ENCODE measurements around the gene MYH10. TPM values are rescaled to one million over a fixed set of nuclear protein-coding genes. Genes with fewer than 3 reads are reported as not detected.
A peak's percentile ranks its signal among the peaks of the same experiment; 100 is the strongest.

MYH10 gene
- total RNA-seq, 6 donors from 2014 or later = 73.3 to 246 (median 99.6) TPM

DNA sequence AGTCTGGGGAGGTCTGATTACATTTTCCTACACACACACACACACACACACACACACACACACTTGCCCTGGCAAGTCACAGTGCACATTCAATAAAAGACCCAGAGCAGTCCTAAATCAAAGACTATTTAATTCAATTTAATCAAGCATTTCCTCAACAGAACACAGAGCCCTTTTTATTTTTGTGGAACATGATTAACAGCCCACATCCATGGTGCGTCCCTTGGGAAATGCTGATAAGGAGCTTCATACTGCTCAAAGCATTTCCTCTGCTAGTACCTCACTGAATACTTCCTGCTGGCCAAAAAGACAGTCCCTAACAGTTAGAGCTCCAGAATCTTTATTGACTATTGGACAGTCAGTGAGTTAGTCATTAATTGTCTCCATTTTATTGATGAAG is 43.1 kb upstream of the MYH10 start:
- H3K4me3 ChIP-seq = no peak overlapping the region
- no peaks in the 10 kb centered on the region for H3K9me3 ChIP-seq
- H3K27ac ChIP-seq = peak overlapping the region in 3 of 4 donors; percentile 45 to 72 (median 56)
- no peaks in the 10 kb centered on the region for H3K36me3 ChIP-seq
- TF ChIP-seq POLR2A (IDR thresholded peaks at IDR 0.05) (no peak), EP300 (IDR thresholded peaks at IDR 0.05) (no peak), POLR2AphosphoS5 (IDR thresholded peaks at IDR 0.05) (no peak), CTCF (IDR thresholded peaks at IDR 0.05) (no peak)
- DNase-seq (no peak), ATAC-seq (ENCODE audit: low FRiP score in 2 of 2) (peak; percentile 45 to 77)
- peaks cover 0 to 13% (median 4%) of the 10 kb centered on the region in 4 donors for H3K4me1 ChIP-seq
- WGBS, 2 donors = 47 to 70% methylated on average over 1 of the region's 1 CpG
- H3K27me3 ChIP-seq = no peaks in the 10 kb centered on the region

DNA sequence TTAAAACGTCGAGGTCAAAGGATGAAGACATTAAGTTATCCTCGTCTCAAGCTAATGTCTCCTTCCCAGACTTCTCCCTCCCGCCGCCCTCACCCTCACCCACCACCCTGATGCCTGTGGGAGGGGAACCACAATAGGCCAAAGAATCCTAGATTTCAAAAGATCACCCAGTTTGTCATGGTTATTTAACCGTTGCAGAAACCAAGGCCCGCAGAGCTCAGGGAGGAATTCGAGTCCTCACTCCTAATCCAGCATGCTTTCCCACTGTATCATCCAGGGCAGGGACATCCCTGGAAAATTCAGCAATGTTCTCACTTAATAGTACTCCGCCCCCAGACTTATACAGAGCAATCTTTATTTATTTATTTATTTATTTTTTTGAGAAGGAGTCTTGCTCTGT is 41.8 kb upstream of the MYH10 start:
- Histone ChIP-seq H3K4me3 (no peak overlapping the region), H3K4me1 (peaks cover 0 to 13% (median 4%) of the 10 kb centered on the region in 4 donors), H3K27me3 (no peaks in the 10 kb centered on the region), H3K27ac (peak overlapping the region in 1 of 4 donors; percentile 19), H3K36me3 (no peaks in the 10 kb centered on the region), H3K9me3 (no peaks in the 10 kb centered on the region)
- no peak for ATAC-seq (ENCODE audit: low FRiP score in 2 of 2)
- WGBS, 2 donors = 93 to 94% methylated on average over 9 of the region's 9 CpGs
- no peak for TF ChIP-seq CTCF (IDR thresholded peaks at IDR 0.05)
- no peak for TF ChIP-seq EP300 (IDR thresholded peaks at IDR 0.05)
- DNase-seq = no peak

- Histone ChIP-seq H3K27me3 (no peaks in the 10 kb centered on the region), H3K36me3 (no peaks in the 10 kb centered on the region), H3K4me1 (peaks cover 0 to 13% (median 4%) of the 10 kb centered on the region in 4 donors), H3K27ac (no peak overlapping the region), H3K9me3 (no peaks in the 10 kb centered on the region), H3K4me3 (no peak overlapping the region)
- no peak for DNase-seq
- no peak for ATAC-seq (ENCODE audit: low FRiP score in 2 of 2)
- TF ChIP-seq EP300 (IDR thresholded peaks at IDR 0.05) (no peak), POLR2AphosphoS5 (IDR thresholded peaks at IDR 0.05) (no peak), POLR2A (IDR thresholded peaks at IDR 0.05) (no peak), CTCF (IDR thresholded peaks at IDR 0.05) (no peak)
- 46 to 50% methylated on average over 4 of the region's 4 CpGs for WGBS, 2 donors
Measured at GRCh38 chr17:8670421-8670820, 39.9 kb upstream of the MYH10 start.

- Histone ChIP-seq H3K9me3 (no peaks in the 10 kb centered on the region), H3K36me3 (no peaks in the 10 kb centered on the region), H3K4me3 (no peak overlapping the region), H3K27me3 (no peaks in the 10 kb centered on the region), H3K4me1 (peaks cover 0 to 6% (median 0%) of the 10 kb centered on the region in 4 donors), H3K27ac (no peak overlapping the region)
- TF ChIP-seq EP300 (IDR thresholded peaks at IDR 0.05) = no peak
- TF ChIP-seq POLR2AphosphoS5 (IDR thresholded peaks at IDR 0.05) = no peak
- no peak for TF ChIP-seq CTCF (IDR thresholded peaks at IDR 0.05)
- no peak for TF ChIP-seq POLR2A (IDR thresholded peaks at IDR 0.05)
- no peak for ATAC-seq (ENCODE audit: low FRiP score in 2 of 2)
- DNase-seq = no peak
- 90 to 92% methylated on average over 4 of the region's 4 CpGs for WGBS, 2 donors
Measured at GRCh38 chr17:8668176-8668740, 37.7 kb upstream of the MYH10 start.

GRCh38 chr17:8667421-8667820 is 36.9 kb upstream of the MYH10 start:
- Histone ChIP-seq H3K27me3 (no peaks in the 10 kb centered on the region), H3K9me3 (no peaks in the 10 kb centered on the region), H3K27ac (no peak overlapping the region), H3K4me3 (no peak overlapping the region), H3K36me3 (no peaks in the 10 kb centered on the region), H3K4me1 (no peaks in the 10 kb centered on the region)
- WGBS, 2 donors = 82 to 95% methylated on average over 7 of the region's 7 CpGs
- no peak for ATAC-seq (ENCODE audit: low FRiP score in 2 of 2)
- no peak for DNase-seq
- TF ChIP-seq CTCF (IDR thresholded peaks at IDR 0.05) = no peak
- no peak for TF ChIP-seq POLR2AphosphoS5 (IDR thresholded peaks at IDR 0.05)
- no peak for TF ChIP-seq EP300 (IDR thresholded peaks at IDR 0.05)
- TF ChIP-seq POLR2A (IDR thresholded peaks at IDR 0.05) = no peak

Measured in upper lobe of left lung (tissue), 6 donors.